Measurements from ENCODE around the gene GPR108. TPM values are rescaled to one million over a fixed set of nuclear protein-coding genes. Genes with fewer than 3 reads are reported as not detected.

GPR108 gene
- total and polyA plus RNA-seq, 2 of the 13 experiments (the other 11 are each of a cell fraction or from before 2014, with no cell fraction given), result 36.4 to 63.0 TPM

DNA sequence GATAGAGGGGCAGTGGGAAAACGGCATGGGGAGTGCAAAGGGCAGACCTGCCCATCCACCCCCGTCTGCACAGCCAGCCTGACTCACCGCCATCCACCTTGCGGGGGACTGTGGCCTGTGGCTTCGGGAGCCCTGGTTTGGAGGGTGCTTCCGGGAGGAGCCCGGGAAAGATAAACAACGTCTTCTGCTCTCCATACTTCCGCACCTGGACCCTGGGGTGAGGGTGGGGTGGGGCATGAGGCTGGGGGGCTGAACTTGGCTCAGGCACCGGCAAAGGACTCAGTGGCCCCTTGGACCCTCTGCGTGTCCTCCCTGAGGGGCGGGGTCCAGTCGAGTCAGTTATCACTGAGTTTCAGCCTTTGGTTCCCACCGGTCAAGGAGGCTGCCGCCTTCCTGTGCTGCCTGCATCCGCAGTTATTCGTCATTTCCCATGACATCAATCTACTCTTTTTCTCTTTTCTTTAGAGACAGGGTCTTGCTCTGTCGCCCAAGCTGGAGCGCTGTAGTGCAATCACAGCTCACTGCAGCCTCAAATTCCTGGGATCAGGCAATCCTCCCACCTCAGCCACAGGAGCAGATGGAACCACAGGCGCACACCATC, 3.2 kb downstream of the GPR108 start:
- H3K36me3 ChIP-seq (replicated peaks in 1 of 2; ENCODE audit: control insufficient read depth in 1 of 2, insufficient read depth in 2 of 2, low read length in 2 of 2), result peaks cover 0 to 2% of the 10 kb centered on the region in 2 experiments; a peak in 2 of 5 replicates
- in situ Hi-C loops (cut with HindIII; ENCODE audit: extremely low pct_ligation_motif_present, low pct_unique_long_range_greater_than_20kb), result no loop called here
- no peak overlapping the region for H2AFZ ChIP-seq (ENCODE audit: low read length)
- TF ChIP-seq, protein P1, sequence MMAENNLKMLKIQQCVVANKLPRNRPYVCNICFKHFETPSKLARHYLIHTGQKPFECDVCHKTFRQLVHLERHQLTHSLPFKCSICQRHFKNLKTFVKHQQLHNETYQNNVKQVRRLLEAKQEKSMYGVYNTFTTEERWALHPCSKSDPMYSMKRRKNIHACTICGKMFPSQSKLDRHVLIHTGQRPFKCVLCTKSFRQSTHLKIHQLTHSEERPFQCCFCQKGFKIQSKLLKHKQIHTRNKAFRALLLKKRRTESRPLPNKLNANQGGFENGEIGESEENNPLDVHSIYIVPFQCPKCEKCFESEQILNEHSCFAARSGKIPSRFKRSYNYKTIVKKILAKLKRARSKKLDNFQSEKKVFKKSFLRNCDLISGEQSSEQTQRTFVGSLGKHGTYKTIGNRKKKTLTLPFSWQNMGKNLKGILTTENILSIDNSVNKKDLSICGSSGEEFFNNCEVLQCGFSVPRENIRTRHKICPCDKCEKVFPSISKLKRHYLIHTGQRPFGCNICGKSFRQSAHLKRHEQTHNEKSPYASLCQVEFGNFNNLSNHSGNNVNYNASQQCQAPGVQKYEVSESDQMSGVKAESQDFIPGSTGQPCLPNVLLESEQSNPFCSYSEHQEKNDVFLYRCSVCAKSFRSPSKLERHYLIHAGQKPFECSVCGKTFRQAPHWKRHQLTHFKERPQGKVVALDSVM (CRISPR knock-in tag; IDR thresholded peaks at IDR 0.05), result no peak
- TF ChIP-seq ZBTB1 (CRISPR knock-in tag; IDR thresholded peaks at IDR 0.05; ENCODE audit: borderline replicate concordance) (no peak), ZNF766 (CRISPR knock-in tag; IDR thresholded peaks at IDR 0.05; ENCODE audit: borderline replicate concordance) (no peak), EP300 (IDR thresholded peaks at IDR 0.05; ENCODE audit: low read depth in 2 of 2, low read length in 2 of 2) (no peak; a peak in 1 of 4 replicates), EP300 (CRISPR knock-in tag; IDR thresholded peaks at IDR 0.05; ENCODE audit: borderline replicate concordance) (no peak; the same call in 1 of the 2 replicates), ZFP41 (CRISPR knock-in tag; IDR thresholded peaks at IDR 0.05; ENCODE audit: borderline replicate concordance) (no peak), ADNP (CRISPR knock-in tag; IDR thresholded peaks at IDR 0.05) (no peak), HIVEP1 (CRISPR knock-in tag; IDR thresholded peaks at IDR 0.05) (no peak; the same call in 1 of the 2 replicates), BCL6 (CRISPR knock-in tag; IDR thresholded peaks at IDR 0.05) (0 out of 2 replicates have a peak, but pooled peaks have one; percentile 17), ZSCAN9 (CRISPR knock-in tag; IDR thresholded peaks at IDR 0.05; ENCODE audit: borderline replicate concordance) (no peak), RBFOX2 (IDR thresholded peaks at IDR 0.05; ENCODE audit: low read depth, low read length) (0 out of 2 replicates have a peak, but pooled peaks have one; percentile 36), SRY (CRISPR knock-in tag; IDR thresholded peaks at IDR 0.05) (no peak), NR3C1 (CRISPR knock-in tag; IDR thresholded peaks at IDR 0.05) (no peak), ZBTB38 (CRISPR knock-in tag; IDR thresholded peaks at IDR 0.05) (peak; percentile 88), KDM6A (CRISPR knock-in tag; IDR thresholded peaks at IDR 0.05; ENCODE audit: low read depth) (no peak), ASH2L (IDR thresholded peaks at IDR 0.05; ENCODE audit: insufficient read length, low read depth, low read length) (no peak), XBP1 (CRISPR knock-in tag; IDR thresholded peaks at IDR 0.05) (no peak)
- TF ChIP-seq, protein P2, sequence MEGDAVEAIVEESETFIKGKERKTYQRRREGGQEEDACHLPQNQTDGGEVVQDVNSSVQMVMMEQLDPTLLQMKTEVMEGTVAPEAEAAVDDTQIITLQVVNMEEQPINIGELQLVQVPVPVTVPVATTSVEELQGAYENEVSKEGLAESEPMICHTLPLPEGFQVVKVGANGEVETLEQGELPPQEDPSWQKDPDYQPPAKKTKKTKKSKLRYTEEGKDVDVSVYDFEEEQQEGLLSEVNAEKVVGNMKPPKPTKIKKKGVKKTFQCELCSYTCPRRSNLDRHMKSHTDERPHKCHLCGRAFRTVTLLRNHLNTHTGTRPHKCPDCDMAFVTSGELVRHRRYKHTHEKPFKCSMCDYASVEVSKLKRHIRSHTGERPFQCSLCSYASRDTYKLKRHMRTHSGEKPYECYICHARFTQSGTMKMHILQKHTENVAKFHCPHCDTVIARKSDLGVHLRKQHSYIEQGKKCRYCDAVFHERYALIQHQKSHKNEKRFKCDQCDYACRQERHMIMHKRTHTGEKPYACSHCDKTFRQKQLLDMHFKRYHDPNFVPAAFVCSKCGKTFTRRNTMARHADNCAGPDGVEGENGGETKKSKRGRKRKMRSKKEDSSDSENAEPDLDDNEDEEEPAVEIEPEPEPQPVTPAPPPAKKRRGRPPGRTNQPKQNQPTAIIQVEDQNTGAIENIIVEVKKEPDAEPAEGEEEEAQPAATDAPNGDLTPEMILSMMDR (CRISPR knock-in tag; IDR thresholded peaks at IDR 0.05), result no peak; the same call in 1 of the 2 replicates
- TF ChIP-seq, protein P3, sequence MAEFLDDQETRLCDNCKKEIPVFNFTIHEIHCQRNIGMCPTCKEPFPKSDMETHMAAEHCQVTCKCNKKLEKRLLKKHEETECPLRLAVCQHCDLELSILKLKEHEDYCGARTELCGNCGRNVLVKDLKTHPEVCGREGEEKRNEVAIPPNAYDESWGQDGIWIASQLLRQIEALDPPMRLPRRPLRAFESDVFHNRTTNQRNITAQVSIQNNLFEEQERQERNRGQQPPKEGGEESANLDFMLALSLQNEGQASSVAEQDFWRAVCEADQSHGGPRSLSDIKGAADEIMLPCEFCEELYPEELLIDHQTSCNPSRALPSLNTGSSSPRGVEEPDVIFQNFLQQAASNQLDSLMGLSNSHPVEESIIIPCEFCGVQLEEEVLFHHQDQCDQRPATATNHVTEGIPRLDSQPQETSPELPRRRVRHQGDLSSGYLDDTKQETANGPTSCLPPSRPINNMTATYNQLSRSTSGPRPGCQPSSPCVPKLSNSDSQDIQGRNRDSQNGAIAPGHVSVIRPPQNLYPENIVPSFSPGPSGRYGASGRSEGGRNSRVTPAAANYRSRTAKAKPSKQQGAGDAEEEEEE (CRISPR knock-in tag; IDR thresholded peaks at IDR 0.05; ENCODE audit: borderline replicate concordance), result no peak

More for the DNA sequence above, 3.2 kb downstream of the GPR108 start:
- H3K4me1 ChIP-seq (ENCODE audit: insufficient read depth, low read length), result peaks cover 51% of the 10 kb centered on the region
- no TSS peak for BruUV-seq (replicated peaks)
- ChIA-PET CTCF (ENCODE audit: low intra/inter-chr PET ratio, low total read pairs) (no interaction called here), POLR2A (interaction anchor here (5.4 kb wide), 1 partner anchor 11 kb away, joined by 278 read pairs; the partner anchor contains the start of gene C3)
- no peak for ATAC-seq
- no peaks in the 10 kb centered on the region; a peak in 1 of 5 replicates for H3K27me3 ChIP-seq (ENCODE audit: control insufficient read depth in 1 of 2, insufficient read depth in 2 of 2, low read length in 2 of 2)
- H3K79me2 ChIP-seq (ENCODE audit: insufficient read depth, low read length), result peaks cover 14% of the 10 kb centered on the region
- H3K9me3 ChIP-seq (ENCODE audit: low read length), result no peaks in the 10 kb centered on the region
- no peak for DNase-seq (ENCODE audit: low spot score)
- WGBS (ENCODE audit: low lambda C conversion rate), result 37% methylated on average over 14 of the region's 20 CpGs
- H3K4me3 ChIP-seq (replicated peaks in 1 of 3; ENCODE audit: insufficient read depth in 1 of 3, low read depth in 2 of 3, low read length in 3 of 3), result peak overlapping the region in 2 of 3 experiments; percentile 6 to 50; a peak in 2 of 6 replicates
- H3K9ac ChIP-seq (ENCODE audit: insufficient read depth, low read depth, low read length), result no peak overlapping the region
- H4K20me1 ChIP-seq (ENCODE audit: insufficient read depth, low read length), result no peaks in the 10 kb centered on the region
- H3K4me2 ChIP-seq (ENCODE audit: low read depth, low read length), result peak overlapping the region; percentile 57
- intact Hi-C loops (cut with micrococcal nuclease; ENCODE audit: unreplicated experiment), result loop anchor here (10.0 kb wide), 1 partner anchor 1141 kb away; the partner anchor contains the start of gene PRR36
- peak overlapping the region; percentile 40 for H3K27ac ChIP-seq (ENCODE audit: extremely low read length, insufficient read depth, low read length)
- no peak for FAIRE-seq
